ENCODE results near the gene NPAS2. TPM values are rescaled to one million over a fixed set of nuclear protein-coding genes. Genes with fewer than 3 reads are reported as not detected.

Gene NPAS2
- total RNA-seq, 4 donors from 2014 or later, result 11.8 to 46.5 (median 21.7) TPM

DNA sequence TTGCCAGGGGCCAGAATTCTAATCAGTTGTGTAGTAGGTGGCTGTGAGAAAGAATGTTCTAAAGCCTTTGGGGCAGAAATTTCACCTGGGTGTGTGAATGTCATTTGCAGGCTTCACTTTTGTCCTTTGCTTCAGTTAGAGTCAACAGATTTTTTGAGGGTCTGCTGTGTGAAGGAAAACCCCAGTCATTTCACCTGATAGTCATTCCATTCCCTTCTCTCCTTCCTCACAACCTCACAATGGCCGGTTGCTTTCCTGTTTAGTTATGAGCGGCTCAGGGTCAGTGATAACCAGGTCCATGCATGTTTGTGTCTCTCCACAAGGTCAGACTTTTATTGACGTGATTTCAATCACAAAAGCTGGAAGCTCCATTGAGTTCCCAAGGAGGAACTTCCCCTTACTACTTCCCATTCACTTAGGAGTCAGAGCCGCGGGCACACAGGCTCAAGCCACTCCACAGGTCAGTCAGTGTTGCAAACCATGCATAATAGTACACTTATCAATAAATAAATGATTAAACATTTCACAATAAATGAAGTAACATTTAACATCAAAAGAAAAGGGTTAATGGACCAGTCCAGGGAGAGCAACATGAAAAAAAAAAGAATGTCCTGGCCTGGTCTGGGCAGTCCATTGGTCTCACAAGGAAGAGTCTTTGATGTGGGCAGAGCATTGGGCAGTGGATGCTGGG lies 74.3 kb downstream of the NPAS2 start:
- H3K9me3 ChIP-seq, result no peaks in the 10 kb centered on the region
- WGBS, 2 donors (ENCODE audit: low coverage in 1 of 2), result 85% methylated on average over 5 of the region's 5 CpGs; no CpG with 5 or more reads in 1 of the 2 donors
- H3K36me3 ChIP-seq, result no peaks in the 10 kb centered on the region
- H3K27ac ChIP-seq, result no peak overlapping the region
- H3K4me3 ChIP-seq, result no peak overlapping the region
- TF ChIP-seq EP300 (IDR thresholded peaks at IDR 0.05) (no peak), POLR2A (IDR thresholded peaks at IDR 0.05) (no peak), POLR2AphosphoS5 (IDR thresholded peaks at IDR 0.05) (no peak)
- TF ChIP-seq, protein P1, sequence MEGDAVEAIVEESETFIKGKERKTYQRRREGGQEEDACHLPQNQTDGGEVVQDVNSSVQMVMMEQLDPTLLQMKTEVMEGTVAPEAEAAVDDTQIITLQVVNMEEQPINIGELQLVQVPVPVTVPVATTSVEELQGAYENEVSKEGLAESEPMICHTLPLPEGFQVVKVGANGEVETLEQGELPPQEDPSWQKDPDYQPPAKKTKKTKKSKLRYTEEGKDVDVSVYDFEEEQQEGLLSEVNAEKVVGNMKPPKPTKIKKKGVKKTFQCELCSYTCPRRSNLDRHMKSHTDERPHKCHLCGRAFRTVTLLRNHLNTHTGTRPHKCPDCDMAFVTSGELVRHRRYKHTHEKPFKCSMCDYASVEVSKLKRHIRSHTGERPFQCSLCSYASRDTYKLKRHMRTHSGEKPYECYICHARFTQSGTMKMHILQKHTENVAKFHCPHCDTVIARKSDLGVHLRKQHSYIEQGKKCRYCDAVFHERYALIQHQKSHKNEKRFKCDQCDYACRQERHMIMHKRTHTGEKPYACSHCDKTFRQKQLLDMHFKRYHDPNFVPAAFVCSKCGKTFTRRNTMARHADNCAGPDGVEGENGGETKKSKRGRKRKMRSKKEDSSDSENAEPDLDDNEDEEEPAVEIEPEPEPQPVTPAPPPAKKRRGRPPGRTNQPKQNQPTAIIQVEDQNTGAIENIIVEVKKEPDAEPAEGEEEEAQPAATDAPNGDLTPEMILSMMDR (IDR thresholded peaks at IDR 0.05), result no peak
- H3K4me1 ChIP-seq, result peaks cover 0 to 23% (median 0%) of the 10 kb centered on the region in 3 donors
- no peaks in the 10 kb centered on the region for H3K27me3 ChIP-seq
- ATAC-seq, result no peak

DNA sequence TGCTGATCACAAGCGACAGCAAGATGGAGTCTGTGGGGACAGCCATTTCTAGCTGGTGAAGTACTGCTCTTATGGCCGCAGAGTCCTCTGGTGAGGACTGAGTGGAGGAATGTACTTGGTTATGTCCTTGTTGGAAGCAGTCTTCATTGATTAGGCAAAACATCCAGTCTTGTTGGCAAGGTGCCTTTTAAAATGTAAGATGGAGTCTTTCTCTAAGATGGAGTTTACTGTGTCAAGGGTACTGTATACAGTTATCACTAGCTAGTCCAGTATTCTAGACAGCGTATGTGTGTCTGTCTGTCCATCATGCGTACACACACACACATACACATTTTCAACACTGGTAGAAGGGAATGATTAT lies 74.8 kb downstream of the NPAS2 start:
- H3K4me3 ChIP-seq, result no peak overlapping the region
- no peaks in the 10 kb centered on the region for H3K9me3 ChIP-seq
- no peak for TF ChIP-seq POLR2AphosphoS5 (IDR thresholded peaks at IDR 0.05)
- TF ChIP-seq EP300 (IDR thresholded peaks at IDR 0.05), result no peak
- TF ChIP-seq, protein P1 (IDR thresholded peaks at IDR 0.05), result no peak
- no peak for TF ChIP-seq POLR2A (IDR thresholded peaks at IDR 0.05)
- 90% methylated on average over 4 of the region's 4 CpGs for WGBS, 2 donors (ENCODE audit: low coverage in 1 of 2)
- no peaks in the 10 kb centered on the region for H3K36me3 ChIP-seq
- H3K4me1 ChIP-seq, result peaks cover 0 to 23% (median 0%) of the 10 kb centered on the region in 3 donors
- ATAC-seq, result no peak
- no peaks in the 10 kb centered on the region for H3K27me3 ChIP-seq
- no peak overlapping the region for H3K27ac ChIP-seq

DNA sequence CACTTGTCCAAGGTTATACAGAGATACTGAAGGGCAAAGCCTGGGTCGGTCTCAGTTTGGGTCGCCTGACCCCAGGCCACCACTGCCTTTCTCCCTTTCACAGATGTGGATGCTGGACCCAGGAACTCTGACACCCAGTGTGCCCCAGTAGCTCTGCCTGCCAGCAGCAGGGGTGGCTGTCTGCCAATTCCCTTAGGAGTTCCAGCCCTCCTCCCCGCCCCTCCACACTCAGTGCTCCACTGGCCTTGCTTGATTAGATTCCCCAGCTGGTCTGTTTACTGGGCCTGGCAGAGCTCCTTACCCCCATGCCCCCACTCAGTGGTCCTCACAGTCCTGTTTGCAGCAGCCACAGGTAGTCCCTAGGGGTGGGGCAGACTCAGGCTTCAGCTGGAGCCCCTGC lies 75.5 kb downstream of the NPAS2 start:
- H3K9me3 ChIP-seq, result no peaks in the 10 kb centered on the region
- no peak for ATAC-seq

DNA sequence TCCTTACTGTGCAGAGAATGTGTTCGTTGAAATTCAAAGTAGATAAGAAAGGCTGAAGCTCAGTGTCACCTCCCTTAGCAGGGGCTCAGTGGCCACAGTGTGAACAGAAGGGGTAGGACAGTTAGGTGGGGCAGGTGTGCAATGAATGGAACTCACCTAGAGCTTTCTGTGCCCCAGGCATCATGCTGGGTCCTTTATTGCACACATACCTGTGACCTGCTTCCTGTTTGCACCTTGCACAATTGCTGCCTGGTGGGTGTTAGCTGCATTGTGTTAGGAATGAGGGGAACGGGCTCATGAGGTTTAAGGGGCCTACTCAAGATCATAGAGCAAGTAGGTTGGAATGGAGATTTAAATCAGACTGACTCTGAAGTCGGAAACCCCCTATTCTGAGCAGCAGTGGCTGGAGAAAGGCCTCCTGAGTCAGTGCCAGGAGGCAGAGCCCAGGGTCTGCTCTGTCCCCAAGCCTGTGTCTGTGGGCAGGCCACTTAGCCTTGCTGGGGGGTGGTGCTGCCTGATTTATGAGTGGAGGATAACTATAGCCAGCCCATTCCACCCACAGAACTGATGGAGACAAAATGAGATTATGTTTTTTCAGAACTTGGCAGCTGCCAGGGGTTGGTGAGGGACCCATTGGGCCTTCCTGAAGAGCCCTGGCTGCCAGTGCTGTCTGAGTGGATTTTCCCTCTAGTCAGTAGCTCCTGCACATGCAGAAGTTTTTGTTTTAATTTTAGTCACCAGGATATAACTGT lies 76.2 kb downstream of the NPAS2 start:
- Histone ChIP-seq H3K36me3 (no peaks in the 10 kb centered on the region), H3K27me3 (no peaks in the 10 kb centered on the region), H3K4me1 (peaks cover 0 to 23% (median 0%) of the 10 kb centered on the region in 3 donors), H3K4me3 (no peak overlapping the region), H3K27ac (no peak overlapping the region), H3K9me3 (no peaks in the 10 kb centered on the region)
- 50% methylated on average over 1 of the region's 3 CpGs; no CpG with 5 or more reads in 1 of the 2 donors for WGBS, 2 donors (ENCODE audit: low coverage in 1 of 2)
- TF ChIP-seq EP300 (IDR thresholded peaks at IDR 0.05) (no peak), POLR2AphosphoS5 (IDR thresholded peaks at IDR 0.05) (no peak)
- TF ChIP-seq, protein P1 (IDR thresholded peaks at IDR 0.05), result no peak
- no peak for ATAC-seq

More for the DNA sequence above, 75.5 kb downstream of the NPAS2 start:
- Histone ChIP-seq H3K4me3 (no peak overlapping the region), H3K27me3 (no peaks in the 10 kb centered on the region), H3K4me1 (peaks cover 0 to 23% (median 0%) of the 10 kb centered on the region in 3 donors), H3K36me3 (no peaks in the 10 kb centered on the region), H3K27ac (no peak overlapping the region)
- no CpG with 5 or more reads among the region's 3 CpGs for WGBS, 2 donors (ENCODE audit: low coverage in 1 of 2)
- TF ChIP-seq, protein P1 (IDR thresholded peaks at IDR 0.05), result no peak
- TF ChIP-seq POLR2AphosphoS5 (IDR thresholded peaks at IDR 0.05) (no peak), POLR2A (IDR thresholded peaks at IDR 0.05) (no peak), EP300 (IDR thresholded peaks at IDR 0.05) (no peak)

Measured in gastroesophageal sphincter (tissue), 4 donors.